Skin of body (tissue), 2 donors: Measurements from ENCODE around the gene MXD4. TPM values are rescaled to one million over a fixed set of nuclear protein-coding genes. Genes with fewer than 3 reads are reported as not detected.
A peak's percentile ranks its signal among the peaks of the same experiment; 100 is the strongest.

Experiments
- DNase-seq: peaks from one replicate; lab custom pipeline; 2025; lab: John Stamatoyannopoulos, UW
- total RNA-seq: library from RNA; depleted of rRNA; stranded (reverse); fragments of >200 nt; gene quantifications from one replicate; pipeline ENCODE4 v1.2.3, GENCODE V29; 2014

Gene MXD4
- total RNA-seq, 1 donor from 2014 or later: 17.0 TPM

DNA sequence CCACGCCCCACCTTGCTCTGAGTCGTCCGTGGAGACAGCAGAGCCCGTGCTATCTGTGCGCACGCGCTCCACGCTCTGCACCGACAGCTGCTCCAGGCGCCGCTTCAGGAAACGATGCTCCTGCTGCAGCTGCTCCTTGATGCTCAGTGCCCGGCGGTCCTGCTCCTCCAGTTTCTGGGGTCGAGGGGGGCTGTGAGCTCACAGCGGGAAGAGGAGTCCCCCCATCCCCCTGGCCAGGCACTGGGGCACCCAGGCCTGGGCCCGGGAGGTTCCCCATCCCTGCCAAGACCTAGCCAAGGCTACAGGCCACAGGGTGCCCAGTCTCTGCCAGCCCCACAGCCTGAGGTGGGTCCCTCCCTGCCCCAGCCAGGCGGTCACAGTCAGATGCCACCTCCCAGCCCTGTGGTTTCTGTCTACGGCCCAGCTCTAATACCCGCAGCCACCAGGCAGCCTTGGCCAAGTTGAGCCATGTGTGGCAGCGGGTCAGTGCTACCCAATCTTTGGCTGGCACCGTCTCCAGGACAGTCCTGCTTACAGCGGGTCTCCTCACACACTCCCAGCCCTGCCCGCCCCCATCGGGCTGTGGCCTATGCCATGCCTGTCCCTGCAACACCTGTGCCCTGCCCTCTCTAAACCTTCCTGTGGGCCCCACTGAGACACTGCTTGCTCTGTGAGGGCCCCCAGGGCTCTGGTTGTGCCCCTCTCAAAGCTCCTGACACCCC lies 10.7 kb downstream of the MXD4 start:
- DNase-seq: no peak

DNA sequence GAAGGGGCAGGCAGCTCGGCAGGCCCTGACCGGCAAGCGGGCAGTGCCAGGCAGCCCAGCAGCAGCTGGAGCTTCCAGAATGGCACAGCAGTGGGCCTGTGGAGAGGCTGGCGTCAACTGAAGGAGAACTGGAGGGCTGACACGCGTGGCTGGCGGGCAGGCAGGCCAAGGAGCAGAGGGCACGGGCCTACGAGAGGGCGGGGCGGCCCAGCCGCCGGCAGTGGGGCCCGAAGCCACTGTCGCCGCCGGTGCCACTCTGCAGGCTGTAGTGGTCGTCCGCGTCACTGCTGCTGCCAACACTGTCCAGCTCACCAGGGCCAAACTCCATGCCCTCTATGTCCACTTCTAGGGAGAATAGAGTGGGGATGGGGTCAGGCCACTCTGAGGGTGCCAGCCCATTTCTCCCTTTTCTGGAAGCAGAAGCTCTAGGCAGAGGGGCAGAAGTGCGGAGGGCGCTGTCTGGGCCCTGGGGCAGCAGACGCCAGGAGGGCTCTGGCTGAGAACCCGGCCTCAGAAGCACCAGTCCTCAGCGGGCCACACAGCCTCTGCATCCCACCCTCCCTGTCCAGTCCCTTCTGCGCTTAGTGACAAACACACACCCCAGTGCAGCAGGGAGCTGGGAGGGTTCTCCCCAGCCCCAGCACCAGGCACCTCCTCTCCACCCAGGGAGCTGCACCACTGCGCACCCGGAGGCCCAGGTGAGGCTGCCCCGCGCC lies 11.4 kb downstream of the MXD4 start:
- DNase-seq: no peak

DNA sequence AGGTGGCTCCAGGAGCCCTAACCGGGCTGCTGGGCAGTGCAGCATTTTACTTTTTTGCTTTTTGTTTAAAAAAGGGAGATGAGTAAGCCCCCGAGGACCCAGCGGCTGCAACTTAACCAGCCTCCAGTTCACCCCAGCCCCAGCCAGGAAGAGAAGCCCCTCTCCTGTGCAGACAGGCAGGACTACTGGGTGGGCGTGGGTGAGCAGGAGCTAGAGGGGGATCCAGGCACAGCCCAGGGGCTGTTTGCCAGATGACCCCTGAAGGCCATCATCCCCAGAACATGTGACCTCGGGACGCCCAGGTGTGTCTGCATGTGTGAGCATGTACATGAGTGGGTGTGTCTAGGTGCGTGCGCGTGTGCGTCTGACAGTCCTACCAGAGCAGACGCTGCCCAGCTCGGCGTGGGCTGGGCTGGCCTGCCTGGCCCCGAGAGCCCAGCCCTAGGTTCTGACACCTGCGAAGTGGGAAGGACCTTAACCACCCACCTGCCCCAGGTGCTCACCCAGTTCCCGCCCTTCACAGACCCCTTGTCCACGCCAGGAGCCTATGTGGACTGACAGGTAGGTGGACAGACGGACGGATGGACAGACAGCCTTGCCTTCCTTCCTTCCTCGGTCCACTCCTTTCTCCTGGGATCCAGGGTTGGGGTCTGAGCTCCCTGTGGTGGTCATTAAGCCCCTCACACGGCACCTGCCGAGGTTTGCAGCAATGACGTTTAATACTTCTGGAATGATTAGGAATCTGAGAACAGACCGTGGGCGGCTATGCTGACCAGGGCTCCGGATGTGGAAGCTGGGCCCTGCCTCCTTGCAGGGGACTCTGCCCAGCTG lies 12.2 kb downstream of the MXD4 start:
- DNase-seq: no peak

DNA sequence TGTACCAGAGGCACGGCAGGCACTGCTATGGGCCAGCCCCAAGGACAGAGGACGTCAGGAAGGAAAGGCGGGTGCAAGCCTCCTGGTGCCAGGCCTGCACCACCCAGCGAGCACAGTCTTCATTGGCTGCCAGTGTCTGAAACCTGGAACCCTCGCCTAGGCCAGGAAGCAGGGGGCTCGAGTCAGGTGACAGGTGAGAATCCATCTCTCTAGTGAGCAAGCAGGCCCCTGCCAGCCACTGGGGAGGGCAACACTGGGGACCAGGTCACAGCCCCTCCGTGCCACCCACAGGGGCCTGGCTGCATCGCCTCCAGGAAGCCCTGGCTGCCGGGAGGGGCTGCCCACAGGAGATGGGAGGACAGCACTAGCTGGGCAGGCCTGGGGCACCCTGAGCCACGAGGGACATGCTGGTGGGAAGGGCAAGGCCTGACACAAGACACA lies 13.1 kb downstream of the MXD4 start:
- no peak for DNase-seq

DNA sequence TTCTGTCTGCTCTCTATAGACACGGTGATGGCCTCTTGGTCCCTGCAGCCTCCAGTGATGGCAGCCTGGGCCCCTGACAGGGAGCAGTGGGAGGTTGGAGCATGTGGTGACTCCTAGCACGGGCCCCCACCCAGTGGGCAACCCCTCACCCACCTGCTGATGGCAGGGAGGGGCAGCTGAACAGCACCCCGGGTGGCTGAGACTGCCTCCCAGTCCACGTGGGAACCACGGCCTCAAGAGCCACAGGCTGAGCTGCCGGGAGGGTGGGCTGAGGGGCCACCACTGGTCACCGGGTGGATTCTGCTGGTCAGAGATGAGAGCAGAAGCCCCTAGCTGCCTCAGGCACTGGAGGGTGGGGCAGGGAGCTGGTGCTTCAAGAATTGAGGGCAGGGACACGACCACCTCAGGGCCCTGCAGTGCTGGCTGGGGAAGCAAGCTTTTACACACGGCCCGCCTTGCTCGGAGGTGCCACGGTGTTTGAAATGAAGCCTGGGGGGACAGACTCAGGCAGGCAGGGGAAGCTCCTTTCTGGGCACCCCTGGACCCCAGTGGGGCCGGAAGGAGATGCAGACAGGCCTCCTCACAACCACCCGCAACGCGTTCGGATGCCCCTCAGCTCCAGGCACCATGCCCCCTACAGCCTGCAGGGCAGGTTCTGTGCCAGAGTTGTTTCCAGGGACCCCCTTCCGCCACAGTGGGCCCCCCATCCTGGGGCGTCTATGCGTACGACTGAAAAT lies 13.7 kb downstream of the MXD4 start:
- no peak for DNase-seq

DNA sequence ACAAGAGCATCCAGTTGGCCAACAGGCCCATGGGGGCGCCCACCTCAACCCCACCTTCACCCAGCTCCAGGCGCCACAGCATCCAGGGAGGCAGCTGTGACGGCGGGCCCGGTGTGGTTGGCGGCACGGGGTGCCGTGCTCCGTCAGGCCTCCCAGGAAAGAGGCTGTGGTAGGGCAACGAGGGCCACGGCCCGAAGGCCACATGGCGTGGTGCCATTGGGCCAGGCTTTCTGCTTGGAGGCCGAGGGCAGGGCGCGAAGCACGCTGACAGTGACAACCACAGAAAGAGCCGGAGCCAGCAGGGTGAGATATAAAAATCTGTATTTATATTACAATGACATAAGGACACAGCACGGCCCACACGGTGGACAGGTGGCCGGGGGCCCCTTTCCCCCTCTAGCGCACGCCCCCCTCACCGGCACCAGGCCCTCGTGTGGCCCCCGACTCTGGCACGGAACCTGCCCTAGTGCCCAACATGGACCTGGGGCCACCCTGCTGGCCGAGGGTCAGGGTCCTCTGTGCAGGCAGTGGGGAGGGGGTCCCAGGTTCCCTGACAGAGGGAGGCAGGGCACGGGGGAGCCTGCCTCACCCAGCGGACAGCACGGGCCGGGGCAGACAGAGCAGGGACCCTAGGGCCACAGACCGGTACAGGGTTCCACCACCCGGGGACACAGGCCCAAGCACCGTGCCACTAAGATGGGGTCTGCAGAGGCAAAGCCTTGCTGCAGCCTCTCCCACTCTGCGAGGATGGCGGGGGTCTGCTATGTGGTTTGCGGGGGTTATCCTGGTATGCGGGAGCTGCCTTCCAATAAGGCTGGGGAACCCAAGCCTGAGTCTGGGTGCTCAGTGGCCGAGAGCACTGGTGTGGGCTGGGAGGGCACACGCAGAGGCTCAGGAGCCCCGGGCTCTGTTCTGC lies 14.5 kb downstream of the MXD4 start:
- no peak for DNase-seq

- DNase-seq: no peak
Measured at GRCh38 chr4:2246384-2247127, 15.4 kb downstream of the MXD4 start.

DNA sequence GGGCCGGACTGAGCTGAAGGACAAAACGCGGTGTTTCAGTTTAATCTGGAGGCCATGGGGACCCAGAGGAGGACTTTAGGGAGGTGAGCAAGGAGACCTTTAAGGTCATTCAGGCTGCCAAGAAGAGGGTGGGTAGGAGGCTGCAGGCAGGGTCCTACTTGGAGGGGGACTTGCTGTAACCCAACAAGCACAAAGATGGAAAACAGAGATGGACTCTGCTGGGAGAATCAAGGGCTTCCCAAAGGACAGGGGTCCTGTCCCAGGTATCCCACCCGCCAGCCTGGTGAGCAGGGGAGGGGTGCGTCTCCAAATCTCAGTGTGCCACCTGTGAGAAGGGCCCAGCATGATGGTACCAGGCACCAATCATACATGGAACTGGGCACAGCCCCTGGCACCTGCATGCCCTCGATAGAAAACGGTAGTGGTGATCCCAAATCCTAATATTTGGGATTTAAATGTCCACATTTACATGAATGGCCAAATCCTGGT lies 16.1 kb downstream of the MXD4 start:
- DNase-seq: no peak

DNA sequence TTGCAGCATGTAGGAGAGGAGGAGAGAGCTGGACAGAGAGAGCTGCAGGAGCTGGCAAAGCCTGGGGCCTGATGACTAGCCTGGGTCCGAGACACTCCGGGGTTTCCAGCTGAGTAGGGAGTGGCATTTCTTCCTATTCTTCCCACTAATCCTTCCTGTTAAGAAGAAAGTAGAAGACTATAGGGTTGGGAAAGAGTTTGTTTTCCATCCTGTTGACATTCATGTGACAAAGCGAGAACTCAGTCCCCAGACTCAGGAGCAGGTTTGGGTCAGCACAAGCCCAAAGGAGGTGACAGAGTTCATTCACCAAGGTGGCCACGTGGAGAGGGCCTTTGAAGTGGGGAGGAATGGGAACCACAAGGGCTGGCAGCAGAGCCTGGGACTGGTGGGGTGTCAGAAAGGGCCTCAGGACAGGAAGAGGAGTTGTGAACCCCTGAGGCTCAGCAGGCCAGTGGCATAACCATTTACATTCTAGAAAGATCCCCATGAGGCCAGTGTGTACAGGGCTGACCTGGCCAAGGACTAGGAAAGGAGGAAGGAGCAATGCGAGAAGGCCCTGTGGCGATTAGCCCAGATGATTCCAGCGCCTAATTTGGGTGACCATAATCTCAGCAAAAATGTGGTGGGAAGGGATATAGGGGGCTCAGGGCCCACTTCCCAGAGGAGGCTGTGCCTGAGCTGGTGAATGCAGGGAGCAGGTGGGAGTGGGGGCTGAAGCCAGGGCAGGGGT lies 16.7 kb downstream of the MXD4 start:
- DNase-seq: no peak

GRCh38 chr4:2243681-2244380 lies 18.1 kb downstream of the MXD4 start:
- DNase-seq: no peak

DNA sequence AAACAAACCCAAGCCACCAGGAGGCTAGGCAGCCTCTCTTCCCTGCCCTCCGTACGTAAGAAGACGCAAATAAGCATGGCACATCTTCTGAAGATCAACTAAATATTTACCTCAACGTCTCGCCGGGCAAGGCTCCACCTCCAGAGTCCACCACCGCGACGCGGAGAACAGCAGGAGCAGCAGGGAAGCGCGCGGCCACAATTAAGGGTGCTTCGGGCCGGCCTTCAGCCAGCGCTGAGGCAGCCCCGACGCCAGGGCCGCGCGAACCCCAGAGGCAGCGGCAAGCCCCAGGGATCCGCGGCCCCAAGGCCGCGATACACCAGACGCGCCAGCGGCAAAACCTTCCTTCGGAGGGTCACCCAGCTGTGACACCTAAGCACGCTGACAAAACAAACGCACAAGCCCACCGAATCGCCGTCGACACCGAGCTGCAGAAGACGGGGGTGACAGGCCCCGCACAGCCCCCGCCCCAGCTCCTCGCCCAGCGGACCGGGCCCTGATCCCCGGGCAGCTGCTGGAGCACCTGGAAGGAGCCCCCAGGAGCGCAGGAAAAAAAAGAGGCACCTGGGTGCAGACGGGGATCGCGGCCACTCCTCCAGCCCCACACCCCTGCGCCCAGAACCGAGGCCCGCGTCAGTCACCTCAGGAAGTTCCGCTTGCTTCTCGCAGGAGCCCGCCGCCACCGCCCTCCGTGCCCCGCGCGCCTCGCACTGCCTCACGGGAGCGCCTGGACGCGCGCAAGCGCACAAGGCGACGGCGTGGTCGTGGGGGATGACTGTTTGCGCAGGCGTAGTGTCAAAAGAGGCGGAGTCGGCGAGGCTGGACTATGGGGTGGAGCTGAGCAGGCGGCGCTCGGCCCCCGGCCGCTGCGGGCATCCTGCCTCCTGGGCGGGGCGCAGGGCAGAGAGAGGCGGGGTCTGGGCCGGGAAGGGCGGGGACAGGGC lies 20.2 kb downstream of the MXD4 start, which contains the start of the genes HAUS3 and POLN:
Gene HAUS3, minus strand, starts transcription at position 712 of the 944 bp plus-strand sequence. CDS start 1,175 bp downstream, outside the sequence.
Gene POLN, minus strand, starts transcription at position 712 of the 944 bp plus-strand sequence. CDS start 12,890 bp downstream, outside the sequence.
- peak; percentile 97 for DNase-seq

- no peak for DNase-seq
Measured at GRCh38 chr4:2241003-2241402, 20.9 kb downstream of the MXD4 start.

DNA sequence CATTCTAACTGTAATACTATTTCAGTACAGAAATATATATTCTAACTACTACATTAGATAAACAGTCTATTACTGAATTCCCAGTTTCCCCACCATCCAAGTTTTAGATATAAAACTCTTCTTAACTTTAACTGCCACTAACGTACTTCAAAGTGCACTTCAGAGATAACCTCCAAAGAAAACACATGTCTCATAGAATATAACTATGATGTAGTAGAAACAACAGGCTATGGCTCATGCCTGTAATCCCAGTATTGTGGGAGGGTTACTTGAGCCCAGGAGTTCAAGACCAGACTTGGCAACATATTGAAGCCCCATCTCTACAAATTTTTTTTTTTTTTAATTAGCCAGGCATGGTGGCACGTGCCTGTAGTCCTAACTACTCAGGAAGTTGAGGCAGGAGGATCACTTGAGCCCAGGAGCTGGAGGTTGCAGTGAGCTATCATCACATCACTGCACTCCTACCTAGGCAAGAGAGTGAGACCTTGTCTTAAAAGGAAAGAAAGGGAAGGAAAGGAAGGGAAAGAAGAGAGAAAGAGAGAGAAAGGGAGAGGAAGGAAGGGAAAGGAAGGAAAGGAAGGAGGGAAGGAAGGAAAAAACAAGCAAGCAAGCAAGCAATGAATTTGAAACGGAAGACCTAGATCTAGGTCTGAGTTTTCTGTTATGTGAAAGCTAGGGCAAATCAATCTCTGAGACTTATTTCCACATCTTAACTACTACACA lies 24.8 kb downstream of the MXD4 start:
- no peak for DNase-seq

DNA sequence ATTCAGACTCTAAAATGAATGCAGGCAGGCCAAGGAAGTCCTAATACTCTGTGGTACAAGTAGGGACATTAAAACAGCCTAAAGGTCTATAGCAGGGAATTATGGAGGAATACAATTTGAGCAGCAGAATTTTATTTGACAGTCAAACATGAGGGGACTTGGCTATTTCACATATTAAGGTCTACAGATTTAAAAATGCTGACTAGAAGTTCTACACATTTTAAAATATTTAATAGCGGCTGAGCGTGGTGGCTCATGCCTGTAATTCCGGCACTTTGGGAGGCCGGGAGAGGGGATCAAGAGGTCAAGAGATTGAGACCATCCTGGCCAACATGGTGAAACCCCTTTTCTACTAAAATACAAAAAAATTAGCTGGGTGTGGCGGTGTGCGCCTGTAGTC lies 30.8 kb downstream of the MXD4 start:
- DNase-seq: no peak

- no peak for DNase-seq
Measured at GRCh38 chr4:2226261-2226660, 35.6 kb downstream of the MXD4 start.

DNA sequence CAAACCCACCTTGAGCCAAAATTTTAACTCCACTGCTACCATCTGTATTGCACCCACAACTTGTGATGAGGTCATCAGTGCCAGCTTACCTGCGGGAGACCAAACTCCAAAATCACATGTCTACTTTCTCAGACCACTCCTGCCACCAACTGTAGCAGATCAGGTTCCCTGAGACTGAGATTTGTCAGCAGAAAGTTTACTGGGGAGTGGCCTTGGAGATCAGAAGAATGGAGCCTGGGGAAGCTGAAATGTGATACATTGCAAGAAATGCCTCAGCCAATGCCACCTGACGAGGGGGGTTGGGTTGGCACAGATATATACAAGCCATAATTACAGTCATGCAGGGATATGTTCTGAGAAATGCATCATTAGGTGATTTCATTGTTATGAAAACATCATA lies 39.1 kb downstream of the MXD4 start:
- DNase-seq: no peak
